HG03095 (cell line): ENCODE data around the gene AQP11.
"Not testable (repeated sequence)": the region's sequence is repeated elsewhere in the genome, so short reads cannot be mapped to it uniquely, and the experiment has no call there.

Experiments
- ATAC-seq: cut with Tn5 transposase; IDR thresholded peaks from one replicate; pipeline ENCODE4 v1.9.1; 2021; ENCODE audit warnings: moderate library complexity; ENCODE audit not compliant: unreplicated experiment

AQP11 gene, protein sequence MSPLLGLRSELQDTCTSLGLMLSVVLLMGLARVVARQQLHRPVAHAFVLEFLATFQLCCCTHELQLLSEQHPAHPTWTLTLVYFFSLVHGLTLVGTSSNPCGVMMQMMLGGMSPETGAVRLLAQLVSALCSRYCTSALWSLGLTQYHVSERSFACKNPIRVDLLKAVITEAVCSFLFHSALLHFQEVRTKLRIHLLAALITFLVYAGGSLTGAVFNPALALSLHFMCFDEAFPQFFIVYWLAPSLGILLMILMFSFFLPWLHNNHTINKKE

DNA sequence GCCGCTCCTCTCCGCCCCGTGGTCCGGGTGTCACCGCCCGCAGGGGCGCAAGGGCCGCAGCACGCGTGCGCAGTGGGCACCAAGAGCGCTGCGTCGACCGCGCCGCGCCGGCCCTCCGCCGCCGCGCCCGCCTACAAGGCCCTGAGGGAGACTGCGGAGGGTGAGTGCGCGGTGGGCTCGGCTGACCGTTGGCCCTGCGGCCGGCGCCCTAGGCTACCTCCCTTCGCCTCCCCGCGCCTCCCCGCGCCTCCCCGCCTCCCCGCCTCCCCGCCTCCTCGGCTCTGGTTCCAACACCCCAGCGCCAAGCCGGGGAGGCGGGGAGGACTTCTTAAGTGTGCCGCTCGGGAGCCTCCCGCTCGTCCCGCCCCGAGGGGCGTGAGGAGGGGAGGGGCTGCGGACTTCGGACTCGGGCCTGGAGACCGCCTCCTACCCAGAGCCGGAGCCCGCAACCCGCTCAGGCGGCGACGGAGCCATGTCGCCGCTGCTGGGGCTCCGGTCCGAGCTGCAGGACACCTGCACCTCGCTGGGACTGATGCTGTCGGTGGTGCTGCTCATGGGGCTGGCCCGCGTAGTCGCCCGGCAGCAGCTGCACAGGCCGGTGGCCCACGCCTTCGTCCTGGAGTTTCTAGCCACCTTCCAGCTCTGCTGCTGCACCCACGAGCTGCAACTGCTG is at the start of gene AQP11:
AQP11 (plus strand) TSS at position 433 of the 673 bp plus-strand sequence; CDS start at position 473, 40 bp downstream.
- ATAC-seq = peak; percentile 86

DNA sequence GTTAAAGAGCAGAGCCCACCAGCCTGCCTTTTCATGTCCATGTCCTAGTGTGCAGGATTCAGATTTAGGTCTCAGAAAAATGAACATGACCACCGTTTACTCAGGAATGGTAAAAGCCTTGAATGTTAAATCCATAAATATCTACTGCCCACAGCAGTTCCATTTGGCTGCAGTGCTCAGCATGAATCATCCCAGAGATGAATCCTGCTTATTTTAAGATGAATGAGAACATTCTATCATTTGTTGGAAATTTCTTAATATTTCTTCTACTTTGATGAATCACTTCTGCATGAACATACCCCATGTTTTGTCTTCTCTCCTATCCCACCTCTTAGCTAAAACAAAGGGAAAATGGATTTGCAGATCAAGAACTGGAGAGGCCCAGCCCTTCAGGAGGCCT is 47.5 kb upstream of the AQP11 start:
- ATAC-seq = no peak

DNA sequence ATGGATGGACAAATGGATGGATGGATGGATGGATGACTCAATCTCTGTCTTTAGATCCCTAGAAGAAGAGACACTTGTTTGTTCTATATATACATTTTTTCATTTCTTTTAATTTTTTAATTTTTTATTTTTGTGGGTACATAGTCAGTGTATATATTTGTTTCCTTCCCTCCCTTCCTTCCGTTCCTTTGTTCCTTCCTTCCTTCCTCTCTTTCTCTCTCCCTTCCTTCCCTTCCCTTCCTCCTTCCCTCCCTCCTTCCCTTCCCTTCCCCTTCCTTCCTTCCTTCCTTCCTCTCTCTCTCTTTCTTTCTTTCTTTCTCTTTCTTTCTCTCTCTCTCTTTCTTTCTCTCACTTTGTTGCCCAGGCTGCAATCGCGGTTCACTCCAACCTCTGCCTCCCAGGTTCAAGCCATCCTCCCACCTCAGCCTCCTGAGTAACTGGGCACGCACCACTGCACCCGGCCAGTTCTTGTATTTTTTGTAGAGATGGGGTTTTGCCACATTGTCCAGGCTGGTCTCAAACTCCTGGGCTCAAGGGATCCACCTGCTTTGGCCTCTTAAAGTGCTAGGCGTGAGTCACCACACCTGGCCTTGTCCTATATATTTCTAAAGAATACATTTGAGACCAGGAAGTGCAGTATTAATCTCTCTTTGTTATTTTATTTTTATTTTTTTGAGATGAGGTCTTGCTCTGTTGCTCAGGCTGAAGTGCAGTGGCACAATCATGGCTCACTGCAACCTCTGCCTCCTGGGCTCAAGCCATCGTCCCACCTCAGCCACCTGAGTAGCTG is 42.5 kb upstream of the AQP11 start:
- ATAC-seq = no peak

DNA sequence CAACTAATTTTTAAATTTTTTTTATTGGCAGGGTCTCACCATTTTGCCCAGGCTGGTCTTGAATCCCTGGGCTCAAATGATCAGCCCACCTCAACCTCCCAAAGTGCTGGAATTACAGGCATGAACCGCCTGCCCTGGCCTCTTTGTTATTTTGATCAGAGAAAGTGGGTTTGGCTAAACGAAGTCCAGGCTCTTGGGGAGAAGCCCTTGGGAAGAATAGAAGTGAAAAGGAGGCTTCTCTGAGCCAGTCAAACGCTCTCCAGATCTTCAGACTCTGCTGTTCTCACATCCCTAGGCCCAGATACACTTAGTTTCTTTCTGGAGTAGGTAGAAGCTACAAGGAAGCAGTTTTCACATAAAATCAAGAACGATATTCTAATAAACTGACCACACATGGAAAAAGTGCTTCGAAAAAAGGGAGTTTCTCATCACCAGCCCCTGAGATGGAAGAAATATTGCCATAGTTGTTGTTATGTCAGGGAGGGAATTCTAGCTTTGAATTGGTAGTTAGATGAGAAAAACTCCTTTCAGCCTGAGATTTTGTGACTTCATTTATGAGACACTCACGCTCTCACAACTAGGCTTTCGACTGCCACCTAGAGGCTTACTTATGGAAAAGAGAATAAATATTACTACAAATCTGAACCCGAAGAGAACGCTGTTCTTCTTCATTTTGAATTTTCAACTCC is 41.7 kb upstream of the AQP11 start:
- no peak for ATAC-seq

DNA sequence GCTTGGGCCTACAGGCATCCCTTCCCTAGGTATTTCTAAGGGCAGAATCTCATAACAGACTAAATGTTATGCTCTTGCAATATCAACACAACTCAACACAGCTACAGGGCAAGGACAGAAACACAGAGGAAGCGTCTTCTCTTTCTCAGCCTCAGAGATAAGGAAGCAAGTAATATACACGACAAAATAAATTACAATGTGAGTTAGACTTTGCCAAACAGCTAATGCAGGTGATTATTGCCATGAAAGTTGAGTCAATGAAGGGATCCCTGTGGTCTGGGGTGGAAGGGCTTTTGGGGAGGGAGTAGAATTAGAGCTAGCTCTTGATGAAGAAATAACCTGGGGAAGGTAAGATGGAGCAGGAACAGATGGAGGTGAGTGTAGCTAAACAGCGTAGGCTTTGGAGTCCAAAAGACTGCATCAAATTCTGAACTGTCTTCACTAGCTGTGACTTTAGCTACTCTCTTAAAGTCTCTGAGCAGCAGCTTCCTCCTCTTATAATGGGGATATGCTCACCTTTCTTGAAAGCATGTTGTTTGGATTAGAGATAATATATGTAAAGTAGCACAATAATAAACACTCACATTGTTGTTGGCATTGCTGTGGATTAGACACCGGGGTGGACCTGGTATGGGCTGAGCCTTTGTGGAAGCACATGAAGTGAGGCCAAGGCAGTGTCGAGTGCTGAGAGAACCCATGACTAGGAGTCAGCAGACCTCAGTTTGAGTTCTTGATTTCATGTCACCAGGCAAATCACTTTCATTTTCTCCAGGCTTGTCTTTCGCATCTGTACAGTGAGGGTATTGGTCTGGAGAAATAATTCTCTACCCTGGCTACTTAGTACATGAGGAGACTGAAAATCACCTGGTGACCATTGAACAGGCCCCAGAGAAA is 41.0 kb upstream of the AQP11 start:
- ATAC-seq = no peak

DNA sequence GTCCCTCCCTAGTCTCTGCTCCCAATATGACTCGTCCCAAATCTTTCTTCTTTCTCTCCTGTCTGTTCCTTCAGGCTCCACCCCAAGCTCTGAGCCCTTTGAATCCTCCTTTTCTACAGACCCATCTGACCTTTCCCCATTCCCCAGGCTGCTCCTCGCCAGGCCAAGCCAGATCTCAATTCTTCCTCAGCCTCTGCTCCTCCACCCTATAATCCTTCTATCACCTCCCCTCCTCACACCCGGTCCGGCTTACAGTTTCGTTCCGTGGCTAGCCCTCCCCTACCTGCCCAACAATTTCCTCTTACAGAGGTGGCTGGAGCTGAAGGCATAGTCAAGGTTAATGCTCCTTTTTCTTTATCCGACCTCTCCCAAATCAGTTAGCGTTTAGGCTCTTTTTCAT is 38.3 kb upstream of the AQP11 start:
- ATAC-seq = not testable (repeated sequence)

DNA sequence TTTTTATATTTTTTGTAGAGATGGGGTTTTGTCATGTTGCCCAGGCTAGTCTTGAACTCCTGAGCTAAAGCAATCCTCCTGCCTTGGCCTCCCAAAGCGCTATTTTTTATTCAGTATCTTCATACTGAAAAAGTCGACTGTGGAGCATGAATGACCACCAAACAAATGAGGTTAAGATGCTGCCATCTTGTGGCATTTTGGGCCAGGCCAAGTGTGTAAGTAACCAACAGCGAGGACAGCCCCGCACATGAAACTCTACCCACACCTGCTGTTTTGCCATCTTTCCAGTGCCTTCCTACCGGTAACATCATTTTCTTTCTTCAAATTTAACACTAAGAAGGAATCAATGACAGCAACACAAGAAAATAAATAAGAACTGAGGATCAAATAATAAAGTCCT is 32.2 kb upstream of the AQP11 start:
- no peak for ATAC-seq

DNA sequence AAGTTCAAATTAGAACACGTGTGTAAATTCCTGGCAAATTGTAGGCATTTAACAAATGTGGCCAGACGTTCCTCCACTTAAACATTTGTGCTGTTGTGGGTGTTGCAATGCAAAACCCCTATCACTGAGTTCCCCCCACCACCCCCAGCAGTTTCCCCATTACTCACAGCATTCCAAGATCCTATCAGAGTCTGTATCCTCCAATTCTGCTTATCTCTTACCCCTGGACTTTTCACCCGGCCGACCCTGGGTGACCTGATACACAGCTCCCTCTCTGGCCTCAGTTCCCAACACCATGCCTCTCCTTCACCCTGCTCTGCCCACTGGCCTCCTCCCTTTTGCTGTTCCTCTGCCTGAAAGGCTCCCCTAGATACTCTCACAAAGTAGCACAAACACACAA is 31.4 kb upstream of the AQP11 start:
- no peak for ATAC-seq

DNA sequence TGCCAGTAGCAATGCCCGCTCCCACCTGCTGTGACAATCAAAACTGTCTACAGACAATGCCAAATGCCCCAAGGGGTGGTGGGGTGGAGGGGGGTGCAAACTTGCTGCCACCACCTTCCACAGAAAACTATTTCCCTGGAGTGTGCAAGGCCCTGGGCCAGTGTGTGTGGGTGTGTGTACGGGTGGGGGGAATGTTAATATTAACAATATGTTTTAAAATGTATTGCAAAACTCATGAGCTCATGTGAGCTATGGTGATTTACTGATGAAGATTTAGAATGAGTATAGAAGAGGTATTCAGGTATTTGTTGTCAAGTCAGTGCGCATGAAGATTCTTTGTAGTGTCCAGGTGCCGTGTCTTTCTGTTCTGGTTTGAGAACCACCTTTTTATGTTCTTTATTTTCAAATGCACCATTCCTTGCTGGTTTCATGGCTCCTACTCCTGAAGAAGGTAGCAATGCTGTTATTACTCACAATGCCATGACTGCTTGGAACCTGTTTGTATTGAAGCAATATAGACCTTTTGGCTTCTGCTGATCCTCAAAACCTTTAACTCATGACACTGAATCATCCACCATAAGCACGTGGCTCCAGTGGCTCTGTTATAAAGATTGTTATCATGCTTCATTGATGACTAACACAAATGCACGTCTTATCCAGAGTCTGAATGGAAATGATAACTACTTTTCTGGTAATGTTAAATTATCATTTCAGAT is 29.9 kb upstream of the AQP11 start:
- no peak for ATAC-seq

DNA sequence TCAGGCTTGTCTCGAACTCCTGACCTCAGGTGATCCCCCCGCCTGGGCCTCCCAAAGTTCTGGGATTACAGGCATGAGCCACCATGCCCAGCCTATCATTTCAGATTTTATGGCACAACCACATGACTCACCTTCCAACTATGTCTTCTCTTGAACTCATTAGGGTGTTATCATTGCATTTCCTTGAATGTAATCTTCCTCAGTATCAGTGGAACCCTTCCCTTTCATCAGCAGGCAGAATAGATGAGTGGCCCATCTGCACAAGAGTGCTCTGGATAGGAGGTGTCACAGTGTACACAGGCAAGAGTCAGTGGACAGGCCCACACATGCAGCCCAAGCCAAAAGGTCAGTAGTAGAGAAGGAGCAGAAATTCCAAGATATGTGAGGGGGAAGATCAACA is 29.1 kb upstream of the AQP11 start:
- ATAC-seq = no peak

DNA sequence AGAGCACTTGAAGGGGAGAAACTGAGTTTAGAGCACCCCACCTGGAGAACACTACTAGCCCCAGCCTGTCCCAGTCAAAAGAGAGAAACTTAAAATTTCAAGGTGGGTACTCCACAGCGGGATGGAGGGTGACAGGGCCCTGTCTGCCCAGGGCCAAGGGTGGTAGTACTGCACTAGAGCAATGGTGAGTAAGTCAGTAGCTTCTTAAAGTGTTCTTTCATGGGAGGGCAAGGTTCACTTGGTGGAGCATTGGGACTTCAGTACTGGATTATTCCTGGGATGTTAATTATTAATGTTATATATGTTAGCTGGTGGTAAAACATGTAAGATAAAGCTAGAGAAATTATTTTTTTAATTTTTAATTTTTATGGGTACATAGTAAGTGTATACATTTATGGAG is 28.5 kb upstream of the AQP11 start:
- ATAC-seq = no peak

DNA sequence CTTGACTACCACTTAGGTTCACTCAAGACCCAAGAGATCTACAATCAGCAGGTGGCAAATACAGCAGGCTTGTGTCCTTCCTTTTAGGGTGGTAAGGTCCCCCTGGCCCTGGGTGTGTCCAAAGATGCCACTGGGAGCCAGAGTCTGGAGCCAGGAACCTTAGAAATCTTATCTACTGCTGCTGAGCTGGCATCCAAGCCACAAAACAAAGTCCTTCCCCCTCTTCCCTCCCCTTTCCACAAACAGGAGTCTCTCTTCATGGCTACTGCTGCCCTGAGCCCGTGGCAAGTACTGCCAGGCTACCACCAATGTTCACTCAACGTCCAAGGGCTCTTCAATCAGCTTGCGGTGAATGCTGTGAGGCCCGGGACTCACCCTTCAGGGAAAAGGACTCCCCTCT is 21.4 kb upstream of the AQP11 start:
- no peak for ATAC-seq

DNA sequence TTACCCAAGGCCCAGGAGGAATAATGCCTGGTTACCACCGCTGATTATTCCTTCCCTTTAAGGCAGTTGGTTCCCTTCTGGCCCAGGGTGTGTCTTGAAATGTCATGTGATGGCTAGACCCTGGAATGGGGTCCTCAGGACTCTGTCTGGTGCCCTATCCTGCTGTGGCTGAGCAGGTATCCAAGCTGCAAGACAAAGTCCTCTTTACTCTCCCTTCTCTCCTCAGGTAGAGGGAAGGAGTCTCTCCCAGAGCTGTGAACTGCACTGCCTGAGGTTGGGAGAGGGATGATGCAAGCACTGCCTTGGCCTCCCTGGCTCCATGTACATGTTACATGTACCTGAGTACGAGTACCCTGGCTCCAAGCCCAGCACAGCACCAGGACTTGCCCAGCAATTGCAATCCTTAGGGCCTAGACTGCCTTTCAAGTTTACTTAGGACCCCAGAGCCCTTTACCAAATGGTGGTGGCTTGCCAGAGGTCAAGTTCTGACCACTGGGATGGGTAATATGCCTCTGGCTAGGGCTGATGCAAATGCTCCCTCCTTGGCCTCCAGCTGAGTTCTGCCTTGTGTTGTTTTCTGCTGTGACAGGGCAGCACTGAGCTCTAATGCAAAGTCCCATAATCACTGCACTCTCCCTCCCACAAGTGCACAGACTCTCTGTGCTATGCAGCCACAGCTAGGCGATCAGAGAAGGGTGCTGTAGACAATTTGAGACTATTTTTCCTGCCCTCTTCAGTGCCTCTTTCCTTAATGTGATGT is 20.7 kb upstream of the AQP11 start:
- ATAC-seq = no peak

DNA sequence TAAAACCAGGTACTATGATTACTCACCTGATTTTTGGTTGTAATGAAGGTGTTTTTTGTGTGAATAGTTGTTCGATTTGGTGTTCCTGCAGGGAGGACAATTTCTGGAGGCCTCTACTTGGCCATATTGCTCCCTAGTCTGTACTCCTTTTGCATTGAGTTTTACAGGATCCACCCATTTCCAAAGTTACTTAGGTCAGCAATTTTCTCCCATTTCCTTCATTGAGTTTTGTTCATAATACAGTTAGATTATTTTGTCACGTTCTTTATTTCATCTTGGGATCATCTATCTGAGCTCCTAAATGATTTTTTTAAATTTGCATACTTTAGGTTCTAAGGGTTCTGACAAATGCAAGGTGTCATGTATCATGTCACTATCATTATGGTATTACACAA is 20.1 kb upstream of the AQP11 start:
- no peak for ATAC-seq

DNA sequence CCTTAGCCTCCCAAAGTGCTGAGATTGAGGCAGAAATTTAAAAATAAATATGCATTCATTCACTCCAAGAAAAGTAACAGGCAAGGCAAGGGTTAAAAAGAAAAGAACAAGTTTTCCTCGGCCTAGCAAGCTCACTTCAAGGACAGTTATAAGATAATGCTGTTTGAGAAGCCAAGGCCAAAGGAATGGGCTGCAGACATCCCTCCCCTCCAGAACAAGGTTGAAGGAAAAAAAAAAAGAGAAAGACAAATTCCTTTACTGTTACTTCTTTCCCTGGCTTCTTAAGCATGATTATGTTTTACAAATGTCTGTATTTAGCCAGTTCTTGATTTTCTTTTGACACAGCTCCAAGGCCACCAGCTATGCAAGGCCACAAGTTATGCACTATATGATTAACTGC is 18.9 kb upstream of the AQP11 start:
- not testable (repeated sequence) for ATAC-seq

DNA sequence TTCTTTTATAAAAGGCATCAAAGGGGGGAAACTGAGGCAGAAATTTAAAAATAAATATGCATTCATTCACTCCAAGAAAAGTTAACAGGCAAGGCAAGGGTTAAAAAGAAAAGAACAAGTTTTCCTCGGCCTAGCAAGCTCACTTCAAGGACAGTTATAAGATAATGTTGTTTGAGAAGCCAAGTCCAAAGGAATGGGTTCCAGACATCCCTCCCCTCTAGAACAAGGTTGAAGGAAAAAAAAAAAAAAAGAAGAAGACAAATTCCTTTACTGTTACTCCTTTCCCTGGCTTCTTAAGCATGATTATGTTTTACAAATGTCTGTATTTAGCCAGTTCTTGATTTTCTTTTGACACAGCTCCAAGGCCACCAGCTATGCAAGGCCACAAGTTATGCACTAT is 14.3 kb upstream of the AQP11 start:
- ATAC-seq = not testable (repeated sequence)

DNA sequence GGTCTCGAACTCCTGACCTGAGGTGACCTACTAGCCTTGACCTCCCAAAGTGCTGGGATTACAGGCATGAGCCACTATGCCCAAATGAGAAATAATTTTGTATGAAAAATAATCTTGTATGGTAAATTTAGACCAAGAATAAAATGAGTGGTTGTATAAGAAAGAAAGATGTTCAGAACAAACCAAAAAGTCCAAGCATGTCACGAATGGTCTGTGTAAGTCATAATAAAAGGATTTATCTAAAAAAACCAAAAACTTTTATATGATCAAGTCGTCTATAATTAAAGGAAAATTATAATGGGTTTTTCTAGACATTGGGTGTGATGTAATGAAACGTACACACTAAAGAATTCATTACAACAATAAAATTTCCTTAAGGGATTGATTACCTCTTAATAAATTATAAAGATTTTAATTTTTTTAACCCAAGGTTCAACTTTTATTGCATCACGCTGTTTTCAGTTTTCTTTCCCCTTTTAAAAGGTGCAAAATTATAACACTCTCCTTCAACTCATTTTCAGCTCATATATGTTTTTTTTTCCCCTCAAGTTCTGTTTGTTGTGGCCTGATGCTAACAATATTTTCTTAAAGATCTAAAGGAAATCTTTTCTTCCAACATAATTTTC is 8.9 kb upstream of the AQP11 start:
- no peak for ATAC-seq

DNA sequence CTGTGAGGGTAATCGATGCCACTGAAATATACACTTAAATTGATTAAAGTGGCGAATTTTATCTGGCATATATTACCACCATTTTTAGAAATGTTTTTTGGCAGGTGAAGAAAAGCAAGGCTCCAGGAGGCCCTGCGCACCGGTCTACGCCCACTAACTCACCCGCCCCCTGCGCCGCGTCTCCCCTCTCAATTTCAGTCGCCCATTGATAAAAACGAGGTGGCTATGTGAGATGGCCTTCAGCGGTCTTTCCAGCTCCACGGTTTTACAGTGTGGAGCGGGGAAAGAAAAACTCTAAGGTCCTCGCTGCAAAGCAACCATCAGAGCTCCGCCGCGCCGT is 602 bp upstream of the AQP11 start:
- peak; percentile 5 for ATAC-seq
